Skin of body (tissue), 2 donors: ENCODE data around the gene CD96. TPM values are rescaled to one million over a fixed set of nuclear protein-coding genes. Genes with fewer than 3 reads are reported as not detected.
"Not testable (repeated sequence)": the region's sequence is repeated elsewhere in the genome, so short reads cannot be mapped to it uniquely, and the experiment has no call there.

Experiments used
- DNase-seq: peaks from one replicate; lab custom pipeline; 2025; lab: John Stamatoyannopoulos, UW
- total RNA-seq: library from RNA; depleted of rRNA; stranded (reverse); fragments of >200 nt; gene quantifications from one replicate; pipeline ENCODE4 v1.2.3, GENCODE V29; 2014

CD96 gene
- total RNA-seq, 1 donor from 2014 or later = 2.0 TPM

DNA sequence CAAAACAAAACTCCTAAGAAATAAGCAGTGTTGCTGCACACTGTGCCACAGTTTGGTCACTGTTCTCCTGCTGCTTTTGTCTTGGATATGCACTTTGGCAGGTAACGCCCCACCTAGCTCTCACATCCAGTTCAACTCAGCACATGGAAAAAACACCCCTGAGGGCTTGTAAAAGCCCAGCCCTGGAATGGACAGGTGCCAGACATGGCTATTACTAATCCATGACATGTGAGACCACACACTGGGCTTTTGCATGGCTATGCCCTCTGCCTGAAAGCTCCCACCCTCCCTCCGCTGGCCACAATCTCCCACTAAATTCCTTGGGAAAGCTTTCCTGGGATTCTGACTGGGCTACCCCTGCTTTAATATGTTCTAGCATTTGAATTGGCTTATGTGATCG is 77.8 kb downstream of the CD96 start:
- DNase-seq = no peak

DNA sequence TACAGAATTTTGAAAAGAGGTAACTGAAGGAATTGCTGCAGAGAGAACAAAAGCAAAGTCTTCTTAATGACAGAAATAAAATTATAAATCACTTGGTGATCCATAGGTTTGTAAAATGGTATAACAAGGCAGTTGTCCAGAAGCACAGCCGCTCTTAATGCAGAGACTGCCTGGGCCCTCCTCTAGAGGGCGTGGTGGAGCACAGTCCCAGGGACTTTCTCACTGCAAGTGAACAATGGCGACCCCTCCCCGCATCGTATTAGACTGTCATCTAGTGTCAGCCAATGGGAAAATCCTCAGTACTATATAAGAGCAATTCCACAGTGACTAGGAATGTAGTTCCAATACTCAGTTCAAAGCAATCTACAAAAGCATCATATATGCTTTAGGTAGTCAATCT is 79.5 kb downstream of the CD96 start:
- no peak for DNase-seq

DNA sequence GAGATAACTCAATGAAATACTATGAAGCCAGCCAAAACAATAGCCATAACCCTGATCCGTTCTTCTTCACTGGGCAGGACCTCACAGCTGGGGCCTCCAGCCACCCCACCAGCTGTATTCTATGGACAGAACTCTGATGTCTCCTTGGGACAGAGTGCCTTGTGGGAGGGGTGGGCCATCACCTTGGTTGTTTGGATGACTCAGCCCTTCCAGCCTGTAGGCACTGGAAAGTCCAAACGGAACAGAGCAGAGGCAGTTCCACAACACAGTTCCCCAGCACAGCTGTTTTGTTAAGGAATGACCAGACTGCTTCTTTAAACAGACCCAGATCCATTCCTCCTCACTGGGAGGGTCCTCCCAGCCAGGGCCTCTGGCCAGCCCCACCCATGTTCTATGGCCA is 85.1 kb downstream of the CD96 start:
- DNase-seq = no peak

DNA sequence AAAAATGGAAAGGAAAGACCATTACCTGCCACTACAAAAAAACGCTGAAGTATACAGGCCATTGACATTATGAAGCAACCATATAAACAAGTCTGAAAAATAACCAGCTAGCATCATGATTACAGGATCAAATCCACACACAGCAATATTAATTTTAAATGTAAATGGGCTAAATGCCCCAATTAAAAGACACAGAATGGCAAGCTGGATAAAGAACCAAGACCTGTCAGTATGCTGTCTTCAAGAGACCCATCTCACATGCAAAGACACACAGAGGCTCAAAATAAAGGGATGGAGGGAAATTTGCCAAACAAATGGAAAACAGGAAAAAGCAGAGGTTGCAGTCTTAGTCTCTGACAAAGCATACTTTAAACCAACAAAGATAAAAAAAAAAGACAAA is 87.0 kb downstream of the CD96 start:
- not testable (repeated sequence) for DNase-seq

DNA sequence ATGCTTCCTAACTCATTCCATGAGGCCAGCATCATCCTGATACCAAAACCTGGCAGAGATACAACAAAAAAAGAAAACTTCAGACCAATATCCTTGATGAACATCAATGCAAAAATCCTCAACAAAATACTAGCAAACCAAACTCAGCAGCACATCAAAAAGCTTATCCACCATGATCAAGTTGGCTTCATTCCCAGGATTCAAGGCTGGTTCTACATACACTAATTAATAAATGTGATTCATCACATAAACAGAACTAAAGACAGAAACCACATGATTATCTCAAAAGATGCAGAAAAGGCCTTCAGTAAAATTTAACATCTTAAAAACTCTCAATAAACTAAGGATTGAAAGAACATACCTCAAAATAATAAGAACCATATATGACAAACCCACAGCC is 88.6 kb downstream of the CD96 start:
- not testable (repeated sequence) for DNase-seq

DNA sequence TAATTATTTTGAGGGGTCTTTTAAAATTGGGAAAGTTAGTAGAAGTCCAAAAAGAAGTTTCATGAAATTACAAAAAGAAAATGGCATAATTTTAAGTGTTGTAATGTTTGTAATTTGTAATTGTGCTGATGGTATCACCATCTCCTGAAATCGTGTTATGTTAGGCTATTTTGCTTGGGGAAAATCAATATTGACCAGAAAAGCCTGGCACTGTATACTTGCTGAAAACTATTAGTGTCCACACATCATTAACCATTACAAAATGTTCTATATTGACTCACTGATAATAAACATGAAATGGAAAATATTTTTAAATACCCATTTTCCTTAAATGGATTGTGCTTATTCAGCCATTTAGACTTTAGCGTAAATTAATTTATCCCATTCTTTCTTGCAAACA is 93.4 kb downstream of the CD96 start:
- DNase-seq = no peak

DNA sequence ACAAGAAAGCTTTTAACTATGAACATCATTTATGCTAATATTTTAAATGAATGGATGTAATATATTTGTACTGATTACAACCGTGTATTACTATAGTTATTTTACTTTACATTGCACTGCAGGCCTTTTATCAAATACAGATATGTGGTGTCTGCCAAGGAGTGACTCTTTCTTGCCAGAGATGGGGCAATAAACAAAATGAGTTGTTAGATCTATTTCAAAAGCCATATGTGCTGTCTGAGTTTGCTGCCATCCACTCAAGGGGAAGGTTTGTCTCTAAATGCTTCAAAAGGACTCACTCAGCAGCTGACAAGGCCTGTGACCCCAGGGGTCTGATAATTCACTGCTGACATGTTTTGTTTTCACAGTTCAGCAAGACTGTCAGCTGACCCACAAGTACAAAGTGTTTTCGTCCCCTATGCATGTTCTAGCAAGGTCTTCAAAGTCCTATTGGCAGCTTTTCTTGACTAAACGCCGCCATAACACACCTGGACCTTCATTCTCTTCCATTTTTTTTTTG is 94.4 kb downstream of the CD96 start:
- DNase-seq = no peak

DNA sequence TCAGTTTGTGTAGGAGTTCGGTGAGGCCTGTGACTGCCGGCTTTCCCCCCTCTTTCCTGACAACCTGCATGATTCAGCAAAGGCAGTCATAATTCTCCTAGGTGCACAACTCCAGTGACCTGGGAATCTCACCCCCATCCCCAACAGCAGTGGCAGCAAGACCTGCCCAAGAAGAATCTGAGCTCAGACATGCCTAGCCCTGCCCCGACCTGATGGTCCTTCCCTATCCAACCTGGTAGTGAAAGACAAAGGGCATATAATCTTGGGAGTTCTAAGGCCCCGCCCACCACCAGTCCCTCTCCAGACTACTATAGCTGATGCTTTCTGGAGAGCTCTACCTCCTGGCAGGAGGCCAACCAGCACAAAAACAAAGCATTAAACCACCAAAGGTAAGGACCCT is 97.3 kb downstream of the CD96 start:
- no peak for DNase-seq

DNA sequence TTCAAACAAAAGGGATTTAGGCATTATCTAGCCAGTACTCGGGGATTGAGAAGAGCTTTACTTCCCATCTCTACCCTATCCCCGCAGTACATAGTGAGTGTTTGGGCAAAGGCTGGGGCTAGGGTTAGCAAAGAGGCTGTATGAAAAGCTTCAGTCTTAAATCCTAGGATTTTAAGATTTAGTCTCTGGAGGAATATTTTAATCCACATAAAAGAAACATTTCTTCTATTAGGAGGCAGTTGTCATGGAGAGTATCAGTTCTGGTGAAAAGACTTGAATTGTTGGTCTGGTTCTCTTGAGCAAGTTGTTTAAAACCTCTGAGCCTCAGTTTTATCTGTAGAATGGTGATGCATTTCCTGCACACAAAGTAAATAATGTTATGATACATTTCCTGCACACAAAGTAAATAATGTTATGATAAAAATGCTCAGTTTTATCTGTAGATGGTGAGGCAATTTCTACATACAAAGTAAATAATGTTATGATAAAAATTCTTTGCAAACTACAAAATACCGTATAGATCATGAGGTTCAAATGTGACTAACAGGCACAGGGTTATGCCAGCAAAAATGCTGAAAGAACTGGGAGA is 107.1 kb downstream of the CD96 start:
- no peak for DNase-seq

DNA sequence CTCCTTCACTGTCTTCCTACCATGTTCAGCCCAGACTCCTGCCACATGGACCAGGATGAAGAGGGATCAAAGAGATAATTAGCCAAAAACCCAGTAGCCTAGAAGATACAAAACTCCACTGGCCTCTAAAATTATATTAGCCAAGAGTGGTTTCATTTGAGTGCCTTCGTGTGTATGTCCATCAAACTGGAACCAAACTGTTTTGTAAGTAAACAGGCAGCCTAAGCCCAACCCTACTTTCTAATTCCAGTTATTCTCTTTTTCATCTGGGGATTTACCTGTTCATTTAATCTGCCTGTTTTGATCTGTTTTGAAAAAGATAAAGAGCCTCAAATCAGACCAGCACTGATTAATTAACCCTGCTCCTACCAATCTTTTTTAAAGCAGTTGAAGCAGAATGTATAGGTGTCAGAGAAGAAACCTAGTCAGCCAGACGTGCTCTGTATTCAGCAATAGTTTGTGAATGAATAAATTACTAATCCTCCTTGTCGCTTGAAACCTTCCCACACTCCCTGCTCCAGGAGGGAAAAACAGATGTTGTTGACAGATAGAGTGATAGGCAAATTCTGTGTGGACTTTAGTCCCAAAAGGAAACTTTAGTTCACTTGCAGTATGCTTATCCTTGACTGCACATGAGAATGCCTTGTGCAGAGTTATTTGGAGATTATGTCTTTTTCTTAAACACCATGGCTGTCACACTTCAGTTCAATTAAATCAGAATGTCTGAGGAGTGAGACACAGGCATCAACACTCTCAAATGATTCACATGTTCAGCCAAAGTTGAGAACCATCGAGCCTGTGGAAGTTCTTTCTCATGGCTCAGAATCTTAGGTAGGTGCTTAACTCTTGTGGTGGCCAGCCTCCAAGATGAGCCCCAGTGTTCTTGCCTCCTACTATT is 108.6 kb downstream of the CD96 start:
- DNase-seq = no peak

DNA sequence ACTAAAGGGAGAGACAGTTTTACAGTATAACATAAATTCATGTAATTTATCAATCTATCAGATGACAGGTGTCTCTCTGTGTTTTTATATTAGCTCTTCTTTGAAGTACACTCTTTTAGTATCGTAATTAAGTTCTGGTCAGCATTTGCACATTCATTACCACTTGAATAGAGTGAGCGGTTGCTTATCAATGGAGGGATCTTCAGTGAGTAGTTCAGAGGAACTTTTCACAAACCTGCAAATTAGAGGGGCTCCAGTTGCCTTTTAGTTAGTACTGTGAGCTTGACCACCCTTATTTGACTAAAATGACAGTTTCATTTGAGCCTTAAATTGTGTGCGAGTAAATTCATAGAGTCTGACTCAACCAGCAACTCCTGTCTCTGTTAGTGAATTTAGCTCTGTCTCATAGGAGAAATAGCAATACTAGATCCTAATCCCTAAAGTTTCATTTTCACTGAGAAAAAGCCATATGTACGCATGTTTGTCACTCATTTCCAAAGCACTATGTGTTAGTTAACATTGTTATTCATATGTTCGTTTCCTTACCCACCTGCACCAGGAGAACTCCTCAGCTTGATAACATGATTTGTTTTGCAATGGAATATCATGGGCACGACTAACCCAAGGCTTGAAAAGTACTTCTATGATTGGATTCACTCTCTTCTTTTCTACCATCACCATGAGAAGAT is 110.6 kb downstream of the CD96 start:
- no peak for DNase-seq

DNA sequence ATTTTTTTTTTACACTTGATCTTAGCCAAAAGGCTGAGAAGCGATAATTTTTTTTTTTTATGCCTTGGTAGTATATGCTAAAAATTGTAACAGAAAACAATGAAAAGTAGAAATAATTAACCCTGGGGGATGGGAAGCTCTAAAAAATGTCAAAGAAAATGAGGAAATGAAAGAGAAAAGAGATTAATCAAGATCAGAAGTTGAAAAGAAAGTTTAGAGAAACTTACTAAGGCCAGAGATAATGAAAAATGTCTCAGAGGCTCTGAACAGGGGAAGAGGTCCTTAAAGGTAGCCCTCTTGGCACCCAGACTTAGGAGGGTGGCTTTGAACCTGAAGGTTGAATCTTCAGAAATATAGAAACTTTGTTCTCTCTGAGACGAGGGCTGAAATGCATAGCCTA is 111.8 kb downstream of the CD96 start:
- no peak for DNase-seq

DNA sequence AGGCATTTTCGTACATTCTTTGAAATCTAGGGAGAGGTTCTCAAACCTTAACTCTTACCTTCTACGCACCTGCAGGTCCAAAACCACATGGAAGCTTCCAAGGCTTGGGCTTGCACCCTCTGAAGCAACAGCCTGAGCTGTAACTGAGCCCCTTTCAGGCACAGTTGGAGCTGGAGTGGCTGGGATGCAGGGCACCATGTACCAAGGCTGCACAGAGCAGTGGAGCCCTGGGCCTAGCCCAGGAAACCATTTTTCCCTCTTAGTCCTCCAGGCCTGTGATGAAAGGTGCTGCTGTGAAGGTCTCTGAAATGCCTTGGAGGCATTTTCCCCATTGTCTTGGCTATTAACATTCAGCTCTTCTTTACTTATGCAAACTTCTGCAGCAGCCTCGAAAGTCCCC is 120.0 kb downstream of the CD96 start:
- no peak for DNase-seq

DNA sequence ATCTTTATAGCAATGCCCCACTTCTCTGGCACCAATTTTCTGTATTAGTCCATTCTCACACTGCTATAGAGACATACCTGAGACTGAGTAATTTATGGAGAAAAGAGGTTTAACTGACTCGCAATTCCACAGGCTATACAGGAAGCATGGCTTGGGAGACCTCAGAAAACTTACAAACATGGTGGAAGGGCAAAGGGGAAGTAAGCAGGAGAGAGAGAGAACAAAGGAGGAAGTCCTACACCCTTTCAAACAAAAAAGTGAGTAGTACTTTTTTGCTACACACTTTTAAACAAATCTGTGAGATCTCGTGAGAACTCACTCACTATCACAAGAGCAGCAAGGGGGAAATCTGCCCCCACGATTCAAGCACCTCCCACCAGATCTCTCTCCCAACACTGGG is 120.9 kb downstream of the CD96 start:
- no peak for DNase-seq

DNA sequence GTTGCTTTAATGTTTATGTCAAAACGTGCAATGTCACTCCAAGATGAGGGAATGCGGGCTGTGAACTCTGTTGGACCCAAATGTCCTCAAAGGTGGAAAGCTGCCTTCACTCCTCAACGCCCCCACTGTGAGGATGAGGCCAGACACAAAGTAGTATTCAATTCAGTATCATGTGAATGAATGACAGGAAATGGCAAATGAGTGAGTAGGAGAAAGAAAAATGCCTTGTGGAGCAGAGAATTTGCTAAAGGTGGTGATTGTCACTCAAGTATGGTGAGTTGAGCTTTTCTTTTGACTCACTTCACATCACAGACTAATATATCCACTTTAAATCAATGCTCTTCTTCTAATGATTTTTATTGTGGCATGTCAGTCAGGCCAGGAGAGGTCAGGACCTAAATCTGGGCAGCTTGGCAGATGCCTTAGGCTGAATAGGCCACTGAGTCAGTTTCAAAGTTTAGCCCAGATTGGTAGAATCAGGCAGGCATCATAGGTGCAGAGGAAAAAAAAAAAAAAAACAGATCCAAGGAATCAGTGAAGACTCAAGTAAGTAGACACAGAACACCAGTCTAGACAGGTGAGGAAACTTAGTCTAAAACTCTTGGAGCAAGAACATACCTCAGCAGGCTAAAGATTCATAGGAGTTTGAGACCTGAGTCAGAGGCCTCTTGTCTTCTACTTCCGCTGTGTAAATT is 124.2 kb downstream of the CD96 start:
- no peak for DNase-seq

DNA sequence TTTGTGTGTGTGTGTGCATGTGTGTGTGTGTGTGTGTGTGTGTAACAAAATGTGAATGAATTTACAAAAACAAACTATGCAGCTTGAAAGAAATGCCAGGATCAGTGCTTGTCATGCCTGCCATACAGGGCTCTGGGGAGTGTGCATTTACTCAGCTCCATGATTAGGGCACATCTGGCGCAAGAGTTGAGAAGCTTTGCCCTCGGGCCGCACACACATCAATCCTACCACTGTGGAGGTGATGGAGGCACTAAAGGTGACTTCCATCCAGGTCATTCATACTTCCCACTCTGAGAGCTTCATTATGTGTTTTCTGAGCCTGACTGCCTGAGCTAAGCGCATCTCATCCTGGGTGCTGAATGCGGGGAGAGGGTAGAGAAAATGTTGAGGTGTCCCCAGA is 125.2 kb downstream of the CD96 start:
- no peak for DNase-seq

DNA sequence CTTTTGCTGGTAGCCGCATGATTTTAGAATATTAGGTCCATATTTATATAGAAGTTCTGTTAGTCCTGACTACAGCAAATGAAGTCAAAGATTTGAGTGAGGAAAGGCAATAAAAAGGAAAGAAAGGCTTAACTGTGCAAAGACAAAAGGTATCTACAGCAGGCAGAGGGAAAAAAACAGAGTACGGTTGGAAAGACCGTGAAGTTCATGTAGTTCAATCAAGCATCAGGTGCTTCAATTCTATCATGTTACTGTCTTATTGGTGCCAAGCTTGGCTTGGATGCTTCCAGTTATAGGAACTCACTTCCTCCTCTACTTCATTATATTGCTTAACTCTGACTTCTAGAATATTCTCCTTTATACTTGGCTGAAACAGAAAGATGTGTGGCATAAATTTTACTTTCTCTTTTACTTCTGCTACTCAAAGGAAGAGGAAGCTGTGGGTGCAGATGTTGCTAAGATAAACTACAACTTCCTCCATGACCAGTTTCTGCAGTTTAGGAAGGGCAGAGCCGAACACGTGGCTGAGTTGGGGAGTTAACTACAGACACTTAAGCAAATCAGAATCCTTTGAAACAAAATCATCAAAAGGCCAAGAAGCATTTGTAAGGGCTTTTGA is 125.7 kb downstream of the CD96 start:
- DNase-seq = no peak

DNA sequence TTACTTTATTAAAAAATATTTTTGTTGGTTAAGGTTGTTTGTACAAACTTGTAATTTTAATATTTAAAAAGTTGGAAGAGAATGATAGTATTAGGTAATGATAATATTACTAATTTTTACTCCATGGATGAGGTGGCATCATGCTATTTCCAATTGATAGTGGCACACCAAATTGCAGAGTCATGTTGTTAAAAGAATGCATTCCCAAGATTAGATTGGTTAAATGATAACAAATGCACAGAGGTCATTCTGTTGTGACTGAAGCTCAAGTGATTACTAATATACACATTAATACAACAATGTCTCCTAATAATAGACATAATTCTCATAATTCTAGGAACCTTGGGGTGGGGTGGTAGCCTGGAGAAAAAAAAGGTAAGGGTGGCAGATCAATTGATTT is 126.3 kb downstream of the CD96 start:
- no peak for DNase-seq

DNA sequence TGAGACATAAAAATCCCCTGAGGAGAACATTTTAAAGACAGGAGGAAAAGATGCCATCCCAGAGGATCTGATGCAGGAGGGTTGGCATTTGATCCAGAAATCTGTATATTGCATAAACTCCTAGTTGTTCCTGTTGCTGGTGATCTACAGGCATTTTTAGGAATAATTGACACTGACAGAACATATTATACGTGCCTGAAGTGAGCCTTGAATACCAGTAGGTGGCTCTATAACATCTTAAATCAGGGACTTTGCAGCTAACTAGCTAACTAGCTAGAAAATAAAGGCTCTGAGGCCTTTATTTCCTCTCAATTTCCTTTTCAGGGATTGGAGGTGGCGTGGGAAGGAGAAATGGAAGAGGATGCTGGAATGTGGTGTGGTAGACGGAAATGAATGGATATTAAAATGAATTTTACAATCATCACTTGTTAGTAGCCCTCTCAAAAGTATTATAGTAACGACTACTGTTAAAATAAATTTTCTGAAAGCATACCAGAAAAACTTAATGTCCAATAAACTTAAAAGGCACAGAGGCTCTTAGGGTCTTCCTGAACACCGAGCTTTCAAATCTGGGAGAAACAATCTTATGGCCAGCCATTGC is 127.0 kb downstream of the CD96 start:
- peak; percentile 53 for DNase-seq

DNA sequence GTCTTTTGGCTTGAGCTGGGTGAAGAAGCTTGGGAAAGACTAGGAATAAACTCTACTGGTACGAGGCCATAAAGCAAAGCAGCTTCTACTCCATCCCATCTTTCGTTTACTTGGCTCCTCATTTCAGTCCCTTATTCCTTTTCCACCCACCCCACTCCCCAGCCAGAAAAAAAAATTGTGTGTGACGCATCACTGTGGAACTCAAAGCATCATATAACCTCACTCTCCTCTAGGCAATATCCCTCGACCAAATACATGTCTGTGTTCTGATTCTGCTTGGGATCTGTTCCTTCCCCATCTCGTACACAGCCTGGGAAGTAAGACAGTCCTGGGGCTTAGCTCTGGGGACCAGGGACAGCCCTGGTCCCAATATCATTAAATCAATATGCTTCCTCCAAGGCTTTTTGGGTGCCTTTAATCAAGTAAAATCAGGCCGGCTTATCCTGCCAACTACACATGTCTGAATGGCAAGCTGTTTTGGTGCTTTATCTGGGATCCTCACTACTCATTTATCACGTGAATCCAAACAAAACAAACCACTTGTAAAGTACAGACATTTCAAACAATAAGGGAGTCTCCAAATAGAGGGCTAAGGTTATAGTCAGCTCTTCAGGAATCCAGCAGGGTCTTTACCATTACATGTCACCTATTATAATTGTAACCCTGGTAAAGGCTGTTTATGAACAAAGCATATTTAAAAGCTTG is 128.1 kb downstream of the CD96 start:
- DNase-seq = no peak
